Vagina (tissue), 2 donors: Measurements from ENCODE around the gene COL18A1. TPM values are rescaled to one million over a fixed set of nuclear protein-coding genes. Genes with fewer than 3 reads are reported as not detected.

Experiments used
- DNase-seq, 2 donors: peaks; one replicate each; pipeline ENCODE4 v3.0.0-alpha.2; 2017; ENCODE audit errors: extremely low spot score in 2 of 2
- H3K27ac ChIP-seq: fragments of 200-600 bp; sonication (generic); one replicate; pipeline ENCODE4 v1.5.1; 2019
- H3K27me3 ChIP-seq: fragments of 200-600 bp; sonication (generic); one replicate; pipeline ENCODE4 v1.5.1; 2019
- H3K36me3 ChIP-seq, 2 donors: fragments of 200-600 bp; sonication (generic); one replicate each; pipeline ENCODE4 v1.5.1; 2017 to 2019
- H3K4me1 ChIP-seq: fragments of 200-600 bp; sonication (generic); one replicate; pipeline ENCODE4 v1.5.1; 2019
- H3K4me3 ChIP-seq, 2 donors: fragments of 200-600 bp; sonication (generic); 1 replicate in 1 of 2; 2 replicates in 1 of 2; pipeline ENCODE4 v1.5.1; 2016 to 2019
- H3K9me3 ChIP-seq: fragments of 200-600 bp; sonication (generic); one replicate; pipeline ENCODE4 v1.5.1; 2019
- POLR2A ChIP-seq, 2 donors: fragments of 450-650 bp; IDR thresholded peaks; one replicate each; pipeline ENCODE4 v1.6.1; 2017; ENCODE audit warnings: antibody characterized with exemption in 2 of 2, mild to moderate bottlenecking in 2 of 2, moderate library complexity in 2 of 2
- POLR2AphosphoS5 ChIP-seq, 2 donors: sonication (generic); formaldehyde crosslinking; IDR thresholded peaks; one replicate each; pipeline ENCODE4 v1.9.0; 2017; ENCODE audit warnings: antibody characterized with exemption in 2 of 2, mild to moderate bottlenecking in 2 of 2, low read depth in 1 of 2; ENCODE audit not compliant: insufficient read depth in 1 of 2
- intact Hi-C: fragments of 100-400 bp; cut with DNase I; formaldehyde crosslinking; loops from one replicate; pipeline ENCODE4 v1.15.1; 2023
- total RNA-seq: library from RNA; depleted of rRNA; stranded (reverse); fragments of >200 nt; gene quantifications from one replicate; pipeline ENCODE4 v1.2.3, GENCODE V29; 2016
- TF ChIP-seq, protein P1 (sequence below), 3 experiments: fragments of 450-650 bp in 2 of 3; fragments of 200-600 bp in 1 of 3; sonication (generic) in 1 of 3; IDR thresholded peaks; one replicate each; pipeline ENCODE4 v1.5.1; 2017 to 2019; ENCODE audit warnings: antibody characterized with exemption in 3 of 3, mild to moderate bottlenecking in 2 of 3, moderate library complexity in 2 of 3

COL18A1 gene
- total RNA-seq, 1 donor from 2014 or later = 86.7 TPM

DNA sequence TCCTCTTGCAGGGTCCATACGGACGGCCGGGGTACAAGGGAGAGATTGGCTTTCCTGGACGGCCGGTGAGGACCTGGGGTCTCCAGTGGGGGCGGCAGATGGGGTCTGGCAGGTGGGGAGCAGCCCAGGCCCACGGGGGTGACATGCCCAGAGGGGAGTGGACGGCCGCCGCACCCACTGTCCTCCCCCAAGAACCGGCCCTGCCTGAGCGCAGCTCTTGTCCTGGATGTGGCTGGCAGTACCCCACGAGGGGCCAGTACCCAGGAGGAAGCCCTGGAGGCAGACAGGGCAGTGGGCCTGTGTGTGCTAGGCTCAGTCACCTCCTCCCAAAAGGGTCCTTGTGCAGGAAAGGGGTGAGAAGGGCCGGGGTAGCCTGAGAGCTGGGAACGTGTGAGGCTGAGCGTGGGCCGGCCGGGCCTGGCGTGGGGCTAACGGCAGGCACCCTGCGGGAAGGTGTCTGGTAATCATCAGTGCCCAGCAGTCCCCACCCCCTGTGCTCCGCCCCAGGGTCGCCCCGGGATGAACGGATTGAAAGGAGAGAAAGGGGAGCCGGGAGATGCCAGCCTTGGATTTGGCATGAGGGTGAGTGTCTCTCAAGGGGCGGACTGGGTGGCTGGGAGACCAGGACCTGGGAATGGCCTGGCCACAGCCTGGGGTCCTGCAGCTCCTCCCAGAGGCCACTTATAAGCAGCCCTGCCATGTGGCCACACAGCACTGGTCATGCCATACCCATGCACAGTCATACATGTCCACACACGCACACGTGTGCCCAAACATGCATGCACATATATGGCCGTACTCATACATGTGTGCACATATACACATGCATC, 90.1 kb downstream of the COL18A1 start:
- Histone ChIP-seq H3K4me1 (no peaks in the 10 kb centered on the region), H3K27me3 (no peaks in the 10 kb centered on the region), H3K36me3 (peaks cover 0 to 49% of the 10 kb centered on the region in 2 donors), H3K4me3 (no peak overlapping the region), H3K27ac (no peak overlapping the region), H3K9me3 (no peaks in the 10 kb centered on the region)
- TF ChIP-seq POLR2A (IDR thresholded peaks at IDR 0.05) (no peak), POLR2AphosphoS5 (IDR thresholded peaks at IDR 0.05; ENCODE audit: insufficient read depth in 1 of 2, low read depth in 1 of 2) (no peak)
- TF ChIP-seq, protein P1, sequence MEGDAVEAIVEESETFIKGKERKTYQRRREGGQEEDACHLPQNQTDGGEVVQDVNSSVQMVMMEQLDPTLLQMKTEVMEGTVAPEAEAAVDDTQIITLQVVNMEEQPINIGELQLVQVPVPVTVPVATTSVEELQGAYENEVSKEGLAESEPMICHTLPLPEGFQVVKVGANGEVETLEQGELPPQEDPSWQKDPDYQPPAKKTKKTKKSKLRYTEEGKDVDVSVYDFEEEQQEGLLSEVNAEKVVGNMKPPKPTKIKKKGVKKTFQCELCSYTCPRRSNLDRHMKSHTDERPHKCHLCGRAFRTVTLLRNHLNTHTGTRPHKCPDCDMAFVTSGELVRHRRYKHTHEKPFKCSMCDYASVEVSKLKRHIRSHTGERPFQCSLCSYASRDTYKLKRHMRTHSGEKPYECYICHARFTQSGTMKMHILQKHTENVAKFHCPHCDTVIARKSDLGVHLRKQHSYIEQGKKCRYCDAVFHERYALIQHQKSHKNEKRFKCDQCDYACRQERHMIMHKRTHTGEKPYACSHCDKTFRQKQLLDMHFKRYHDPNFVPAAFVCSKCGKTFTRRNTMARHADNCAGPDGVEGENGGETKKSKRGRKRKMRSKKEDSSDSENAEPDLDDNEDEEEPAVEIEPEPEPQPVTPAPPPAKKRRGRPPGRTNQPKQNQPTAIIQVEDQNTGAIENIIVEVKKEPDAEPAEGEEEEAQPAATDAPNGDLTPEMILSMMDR (IDR thresholded peaks at IDR 0.05) = no peak
- no peak for DNase-seq
- intact Hi-C loops = no loop called here

DNA sequence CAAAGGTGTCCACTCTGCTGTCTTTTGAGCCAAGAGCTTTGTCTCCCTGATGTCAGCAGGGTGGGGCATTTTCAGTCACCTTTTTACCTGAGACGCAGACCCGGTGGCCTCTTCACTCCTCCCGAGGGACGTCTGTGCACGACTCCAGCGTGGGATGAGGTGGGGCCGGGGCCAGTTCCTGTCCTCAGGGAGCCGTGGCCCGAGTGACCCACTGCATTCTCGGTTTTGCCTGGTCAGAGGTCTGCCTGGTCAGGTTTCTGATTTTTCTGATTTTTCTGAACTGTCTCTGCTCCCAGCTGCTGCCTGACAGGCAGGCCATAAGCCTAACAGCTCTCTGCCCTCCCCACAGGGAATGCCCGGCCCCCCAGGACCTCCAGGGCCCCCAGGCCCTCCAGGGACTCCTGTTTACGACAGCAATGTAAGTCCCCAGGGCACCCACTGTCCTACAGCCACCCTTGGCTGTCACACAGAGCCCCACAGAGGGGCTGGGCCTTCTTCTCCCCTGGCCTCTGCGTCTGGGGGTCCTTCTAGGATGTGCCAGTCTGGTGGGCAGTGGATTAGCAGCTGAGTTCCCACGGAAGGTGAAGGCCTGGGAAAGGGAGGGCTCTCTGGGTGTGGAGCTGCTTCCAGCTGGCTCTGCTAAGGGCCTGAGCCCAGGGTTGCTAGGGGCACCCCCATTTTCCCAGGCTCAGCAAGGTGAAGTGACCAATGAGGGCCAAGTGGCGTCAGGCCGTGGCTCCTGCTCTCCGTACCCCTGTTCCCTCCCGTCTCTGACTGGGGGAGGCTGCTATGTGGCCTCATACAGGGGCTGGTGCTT, 91.4 kb downstream of the COL18A1 start:
- Histone ChIP-seq H3K4me3 (no peak overlapping the region), H3K27me3 (no peaks in the 10 kb centered on the region), H3K4me1 (no peaks in the 10 kb centered on the region), H3K9me3 (no peaks in the 10 kb centered on the region), H3K36me3 (peaks cover 0 to 49% of the 10 kb centered on the region in 2 donors), H3K27ac (no peak overlapping the region)
- intact Hi-C loops = no loop called here
- DNase-seq = no peak
- TF ChIP-seq, protein P1 (IDR thresholded peaks at IDR 0.05) = no peak
- TF ChIP-seq POLR2A (IDR thresholded peaks at IDR 0.05) = no peak
- no peak for TF ChIP-seq POLR2AphosphoS5 (IDR thresholded peaks at IDR 0.05; ENCODE audit: insufficient read depth in 1 of 2, low read depth in 1 of 2)

DNA sequence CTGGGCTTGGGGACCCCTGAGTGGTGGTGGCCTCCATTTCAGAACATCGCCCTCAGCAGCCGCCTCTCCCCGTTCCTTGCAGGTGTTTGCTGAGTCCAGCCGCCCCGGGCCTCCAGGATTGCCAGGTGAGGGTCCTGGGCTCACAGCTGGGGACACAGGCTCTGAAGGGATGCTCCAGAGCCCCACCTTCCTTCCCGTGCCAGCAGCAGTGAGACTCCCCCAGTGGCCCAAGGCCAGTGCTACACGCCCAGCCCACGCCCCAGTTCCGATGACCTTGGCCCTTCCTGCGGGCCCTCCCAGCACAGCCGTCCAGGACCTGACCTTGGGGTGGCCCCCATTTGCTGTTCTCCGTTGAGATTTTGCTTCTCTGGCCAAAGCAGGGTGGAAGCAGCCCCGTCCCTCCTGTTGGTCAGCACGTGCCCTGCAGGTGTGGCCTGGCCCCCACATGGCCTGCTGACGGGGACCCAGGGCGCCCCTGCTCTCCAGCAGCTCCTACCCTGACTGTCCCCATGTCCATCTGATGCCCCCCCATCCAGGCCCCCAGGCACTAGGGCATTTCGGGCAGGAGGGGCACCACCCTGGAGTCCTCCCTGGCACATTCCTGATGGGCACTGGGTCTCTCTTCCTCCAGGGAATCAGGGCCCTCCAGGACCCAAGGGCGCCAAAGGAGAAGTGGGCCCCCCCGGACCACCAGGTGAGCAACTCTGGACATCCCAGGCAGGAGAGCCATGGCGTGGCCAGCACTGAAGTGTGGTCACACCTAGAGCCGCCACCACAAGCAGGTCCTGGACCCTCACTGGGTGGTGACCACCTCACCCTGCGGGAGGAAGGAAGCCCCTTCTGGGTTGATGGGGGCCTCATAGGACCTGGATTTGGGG, 92.2 kb downstream of the COL18A1 start:
- Histone ChIP-seq H3K4me1 (no peaks in the 10 kb centered on the region), H3K4me3 (no peak overlapping the region), H3K36me3 (peaks cover 0 to 49% of the 10 kb centered on the region in 2 donors), H3K27ac (no peak overlapping the region), H3K9me3 (no peaks in the 10 kb centered on the region), H3K27me3 (no peaks in the 10 kb centered on the region)
- no peak for DNase-seq
- intact Hi-C loops = no loop called here
- TF ChIP-seq POLR2AphosphoS5 (IDR thresholded peaks at IDR 0.05; ENCODE audit: insufficient read depth in 1 of 2, low read depth in 1 of 2) (no peak), POLR2A (IDR thresholded peaks at IDR 0.05) (no peak)
- TF ChIP-seq, protein P1 (IDR thresholded peaks at IDR 0.05) = no peak

DNA sequence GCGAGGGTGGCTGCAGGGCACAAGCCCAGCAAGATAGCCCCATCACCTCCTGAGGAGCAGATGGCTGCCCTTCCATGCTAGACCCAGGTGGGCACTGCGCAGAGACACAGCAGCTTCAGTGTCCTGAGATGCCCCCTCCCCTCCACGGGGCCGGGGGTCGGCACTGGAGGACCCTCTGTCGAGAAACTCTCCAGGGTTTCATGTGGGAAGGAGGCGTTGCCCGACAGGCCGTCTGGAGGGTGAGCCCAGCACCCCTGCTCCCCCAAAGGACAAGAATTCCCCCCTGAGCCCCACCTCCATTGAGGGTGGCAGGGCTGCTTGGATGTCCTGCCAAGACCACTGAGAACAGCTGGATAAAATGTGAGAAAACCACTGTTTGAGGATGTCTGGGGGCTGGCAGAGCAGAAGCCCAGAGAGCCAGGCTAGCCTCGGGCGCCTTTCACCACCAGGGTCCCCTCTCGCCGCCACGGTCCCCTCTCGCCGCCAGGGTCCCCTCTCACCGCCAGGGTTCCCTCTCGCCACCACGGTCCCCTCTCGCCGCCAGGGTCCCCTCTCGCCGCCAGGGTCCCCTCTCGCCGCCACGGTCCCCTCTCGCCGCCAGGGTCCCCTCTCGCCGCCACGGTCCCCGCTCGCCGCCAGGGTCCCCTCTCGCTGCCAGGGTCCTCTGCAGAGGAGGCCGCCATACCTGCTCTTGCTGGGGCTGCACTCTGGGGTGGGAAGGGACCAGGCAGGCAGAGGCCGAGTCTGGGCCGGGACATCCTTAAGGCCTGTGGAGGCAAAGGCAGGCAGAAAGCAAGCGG, 93.1 kb downstream of the COL18A1 start:
- intact Hi-C loops = no loop called here

More for the DNA sequence above, 93.1 kb downstream of the COL18A1 start:
- no peak for DNase-seq
- TF ChIP-seq POLR2A (IDR thresholded peaks at IDR 0.05) (no peak), POLR2AphosphoS5 (IDR thresholded peaks at IDR 0.05; ENCODE audit: insufficient read depth in 1 of 2, low read depth in 1 of 2) (no peak)
- TF ChIP-seq, protein P1 (IDR thresholded peaks at IDR 0.05) = no peak
- Histone ChIP-seq H3K9me3 (no peaks in the 10 kb centered on the region), H3K4me3 (no peak overlapping the region), H3K27me3 (no peaks in the 10 kb centered on the region), H3K36me3 (peaks cover 0 to 49% of the 10 kb centered on the region in 2 donors), H3K27ac (no peak overlapping the region), H3K4me1 (no peaks in the 10 kb centered on the region)
